PC-3 (cell line): ENCODE results near the gene EXOC4. TPM values are rescaled to one million over a fixed set of nuclear protein-coding genes. Genes with fewer than 3 reads are reported as not detected.

ENCODE experiments used
- ATAC-seq: fragments of 200-7000 bp; cut with Tn5 transposase; 2 replicates; pipeline ENCODE4 v1.9.1; 2020; ENCODE audit warnings: mild to moderate bottlenecking, moderate library complexity
- BruUV-seq: library from RNA; stranded (reverse); fragments of 400-500 nt; replicated peaks from 2 replicates; lab custom pipeline; 2021; lab: Mats Ljungman, UMichigan
- CTCF ChIA-PET: fragments of 300-600 bp; sonication (Branson Sonifier 250); formaldehyde crosslinking; loops from one replicate; lab custom pipeline; 2022; ENCODE audit warnings: antibody characterized with exemption; lab: Charles Lee
- POLR2A ChIA-PET: fragments of 300-600 bp; sonication (Branson Sonifier 250); formaldehyde crosslinking; loops from one replicate; lab custom pipeline; 2022; ENCODE audit warnings: antibody characterized with exemption; ENCODE audit not compliant: unreplicated experiment; lab: Charles Lee
- DNase-seq: peaks from one replicate; pipeline ENCODE4 v3.0.0-alpha.2; 2015
- H2AFZ ChIP-seq: fragments of 300-600 bp; sonication (generic); 2 replicates; pipeline ENCODE4 v1.6.0; 2016; ENCODE audit warnings: antibody characterized with exemption, low read length
- H3F3A ChIP-seq: fragments of 300-600 bp; sonication (generic); one replicate; pipeline ENCODE4 v1.6.0; 2017; ENCODE audit warnings: antibody characterized with exemption, low read length, control low read depth, mild to moderate bottlenecking; ENCODE audit not compliant: unreplicated experiment
- H3K27ac ChIP-seq: fragments of 300-600 bp; sonication (generic); 2 replicates; pipeline ENCODE4 v1.5.1; 2016; ENCODE audit warnings: mild to moderate bottlenecking, low read length
- H3K27me3 ChIP-seq: fragments of 300-600 bp; sonication (generic); 2 replicates; pipeline ENCODE4 v1.6.1; 2016; ENCODE audit warnings: low read length, mixed read lengths
- H3K36me3 ChIP-seq: fragments of 300-600 bp; sonication (generic); 2 replicates; pipeline ENCODE4 v1.6.1; 2016; ENCODE audit warnings: low read depth, mixed run types, low read length, mixed read lengths
- H3K4me1 ChIP-seq: fragments of 300-600 bp; sonication (generic); 2 replicates; pipeline ENCODE4 v1.5.1; 2016; ENCODE audit warnings: low read length; ENCODE audit not compliant: insufficient read depth
- H3K4me2 ChIP-seq: fragments of 300-600 bp; sonication (generic); 2 replicates; pipeline ENCODE4 v1.6.0; 2016; ENCODE audit warnings: low read length
- H3K4me3 ChIP-seq: fragments of 300-600 bp; sonication (generic); 2 replicates; pipeline ENCODE4 v1.5.1; 2016; ENCODE audit warnings: mild to moderate bottlenecking, low read length, mixed read lengths
- H3K79me2 ChIP-seq: fragments of 300-600 bp; sonication (generic); 2 replicates; pipeline ENCODE4 v1.6.1; 2017; ENCODE audit warnings: low read length, mixed read lengths
- H3K9ac ChIP-seq: fragments of 300-600 bp; sonication (generic); 2 replicates; pipeline ENCODE4 v1.6.0; 2016; ENCODE audit warnings: mild to moderate bottlenecking, low read length
- H3K9me2 ChIP-seq: fragments of 300-600 bp; sonication (generic); replicated peaks from 2 replicates; pipeline ENCODE4 v1.6.1; 2016; ENCODE audit warnings: mixed run types, low read length, mixed read lengths
- H3K9me3 ChIP-seq: fragments of 300-600 bp; sonication (generic); 2 replicates; pipeline ENCODE4 v1.6.1; 2016; ENCODE audit warnings: low read length, mixed read lengths
- H4K20me1 ChIP-seq: fragments of 300-600 bp; sonication (generic); 2 replicates; pipeline ENCODE4 v1.6.1; 2016; ENCODE audit warnings: low read length, mixed read lengths
- CTCF ChIP-seq: fragments of 300-600 bp; sonication (generic); conservative IDR thresholded peaks from 2 replicates; pipeline ENCODE4 v1.5.1; 2017; ENCODE audit warnings: antibody characterized with exemption, low read depth, mild to moderate bottlenecking, low read length
- EZH2 ChIP-seq: fragments of 300-600 bp; sonication (generic); IDR thresholded peaks from one replicate; pipeline ENCODE4 v1.6.1; 2017; ENCODE audit warnings: antibody characterized with exemption, mild to moderate bottlenecking, low read length; ENCODE audit not compliant: unreplicated experiment
- EZH2phosphoT487 ChIP-seq: fragments of 300-600 bp; sonication (generic); IDR thresholded peaks from 2 replicates; pipeline ENCODE4 v1.6.1; 2018; ENCODE audit warnings: mild to moderate bottlenecking, antibody characterized with exemption, low read length, borderline replicate concordance
- intact Hi-C: fragments of 100-400 bp; cut with micrococcal nuclease; formaldehyde crosslinking; loops from 2 replicates; pipeline ENCODE4 v1.9.0; 2023
- total RNA-seq: library from RNA; depleted of rRNA; stranded (reverse); fragments of >200 nt; gene quantifications from 2 replicates; pipeline ENCODE4 v1.2.3, GENCODE V29; 2014

EXOC4 gene
- total RNA-seq, 1 experiment from 2014 or later: 43.5 TPM

DNA sequence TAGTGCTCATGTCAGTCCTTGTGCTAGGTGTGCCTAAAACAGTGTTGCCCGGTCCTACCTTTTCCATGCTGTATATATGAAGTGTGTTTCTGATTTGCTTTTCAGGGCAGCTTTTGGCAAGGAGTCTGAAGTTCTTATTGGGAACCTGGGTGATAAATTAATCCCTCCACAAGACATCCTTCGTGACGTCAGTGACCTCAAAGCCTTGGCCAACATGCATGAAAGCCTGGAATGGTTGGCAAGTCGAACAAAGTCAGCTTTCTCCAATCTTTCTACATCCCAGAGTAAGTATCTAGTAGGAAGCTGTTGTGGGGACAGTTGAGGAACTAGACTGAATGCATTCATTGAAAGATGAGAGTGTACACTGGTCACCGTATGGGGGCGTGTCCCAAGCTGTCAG lies 684.9 kb downstream of the EXOC4 start:
- CTCF ChIA-PET: no interaction called here
- H3K4me3 ChIP-seq: no peak overlapping the region
- TF ChIP-seq EZH2: no peak
- TF ChIP-seq CTCF: no peak
- TF ChIP-seq EZH2phosphoT487: no peak
- no peaks in the 10 kb centered on the region for H3K9me3 ChIP-seq
- no peaks in the 10 kb centered on the region for H3K79me2 ChIP-seq
- no peak overlapping the region for H2AFZ ChIP-seq
- no peak for DNase-seq
- no peaks in the 10 kb centered on the region for H3K36me3 ChIP-seq
- H3F3A ChIP-seq: no peaks in the 10 kb centered on the region
- no peak for ATAC-seq
- no peaks in the 10 kb centered on the region for H3K27me3 ChIP-seq
- BruUV-seq: no TSS peak
- no peaks in the 10 kb centered on the region for H3K9me2 ChIP-seq
- intact Hi-C loops: no loop called here
- H3K4me1 ChIP-seq: no peaks in the 10 kb centered on the region
- H3K27ac ChIP-seq: no peak overlapping the region
- H3K9ac ChIP-seq: no peak overlapping the region
- H4K20me1 ChIP-seq: no peaks in the 10 kb centered on the region
- POLR2A ChIA-PET: no interaction called here
- H3K4me2 ChIP-seq: no peak overlapping the region

DNA sequence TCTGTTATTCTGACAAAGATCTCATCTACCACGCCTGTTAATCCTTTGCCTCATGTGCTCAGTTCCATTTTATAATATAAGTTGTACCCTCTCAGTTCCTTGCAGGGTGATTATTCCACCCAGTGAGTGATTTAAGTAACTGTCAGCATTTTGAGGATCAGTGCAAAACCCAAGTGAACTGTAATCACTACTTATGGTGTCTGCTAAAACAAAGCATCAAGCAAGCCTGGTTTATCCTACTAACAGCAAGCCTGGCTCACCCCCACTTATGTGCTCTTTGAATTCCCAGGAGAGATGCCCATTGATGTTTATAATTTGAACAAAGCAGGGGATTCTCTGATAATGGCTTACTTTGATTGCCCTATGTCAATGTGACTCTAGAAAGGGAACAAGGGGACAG lies 687.5 kb downstream of the EXOC4 start:
- DNase-seq (no peak), ATAC-seq (no peak)
- Histone ChIP-seq H3K9me3 (no peaks in the 10 kb centered on the region), H3F3A (no peaks in the 10 kb centered on the region), H3K4me2 (no peak overlapping the region), H3K9ac (no peak overlapping the region), H3K27ac (no peak overlapping the region), H3K36me3 (no peaks in the 10 kb centered on the region), H3K27me3 (no peaks in the 10 kb centered on the region), H3K4me3 (no peak overlapping the region), H3K9me2 (no peaks in the 10 kb centered on the region), H3K79me2 (no peaks in the 10 kb centered on the region), H4K20me1 (no peaks in the 10 kb centered on the region), H3K4me1 (no peaks in the 10 kb centered on the region), H2AFZ (no peak overlapping the region)
- ChIA-PET CTCF (no interaction called here), POLR2A (no interaction called here)
- TF ChIP-seq EZH2 (no peak), CTCF (no peak), EZH2phosphoT487 (no peak)
- BruUV-seq: no TSS peak
- intact Hi-C loops: no loop called here

DNA sequence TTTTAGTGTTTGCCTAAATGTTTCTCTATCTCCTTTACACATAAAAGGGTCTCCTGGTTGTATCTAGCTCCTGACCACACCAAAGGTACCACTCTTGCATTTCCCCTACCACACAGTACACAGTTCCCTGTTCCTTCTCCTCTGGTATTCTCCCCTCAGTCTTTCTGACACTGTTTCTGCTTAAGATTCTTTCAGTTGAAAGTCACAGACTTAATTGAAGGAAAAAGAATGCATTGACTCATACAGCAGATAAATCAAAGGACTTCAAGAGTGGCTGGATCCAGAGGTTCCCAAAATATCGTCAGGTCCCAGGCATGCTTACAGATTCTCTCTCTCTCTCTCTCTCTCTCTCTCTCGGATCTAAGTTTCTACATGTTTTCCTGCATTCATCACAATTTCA lies 688.6 kb downstream of the EXOC4 start:
- POLR2A ChIA-PET: no interaction called here
- H3K36me3 ChIP-seq: no peaks in the 10 kb centered on the region
- no peak overlapping the region for H3K27ac ChIP-seq
- no peaks in the 10 kb centered on the region for H3K9me2 ChIP-seq
- H3K4me2 ChIP-seq: no peak overlapping the region
- no peaks in the 10 kb centered on the region for H3F3A ChIP-seq
- H3K9me3 ChIP-seq: no peaks in the 10 kb centered on the region
- CTCF ChIA-PET: no interaction called here
- no peak overlapping the region for H3K4me3 ChIP-seq
- no peak overlapping the region for H3K9ac ChIP-seq
- DNase-seq: no peak
- BruUV-seq: no TSS peak
- TF ChIP-seq EZH2 (no peak), CTCF (no peak), EZH2phosphoT487 (no peak)
- H4K20me1 ChIP-seq: no peaks in the 10 kb centered on the region
- no peaks in the 10 kb centered on the region for H3K4me1 ChIP-seq
- no peak overlapping the region for H2AFZ ChIP-seq
- ATAC-seq: no peak
- intact Hi-C loops: no loop called here
- H3K27me3 ChIP-seq: no peaks in the 10 kb centered on the region
- no peaks in the 10 kb centered on the region for H3K79me2 ChIP-seq
